NCI-H2029 treated with DMSO at 0.1 percent for 48 hours (cell line): ENCODE measurements around the gene CFAP251.
A peak's percentile ranks its signal among the peaks of the same experiment; 100 is the strongest.

Experiments used
- DNase-seq: peaks from one replicate; lab custom pipeline; 2025; lab: John Stamatoyannopoulos, UW

The CFAP251 gene

GRCh38 chr12:122004633-122005071 lies 86.3 kb downstream of the CFAP251 start:
- no peak for DNase-seq

DNA sequence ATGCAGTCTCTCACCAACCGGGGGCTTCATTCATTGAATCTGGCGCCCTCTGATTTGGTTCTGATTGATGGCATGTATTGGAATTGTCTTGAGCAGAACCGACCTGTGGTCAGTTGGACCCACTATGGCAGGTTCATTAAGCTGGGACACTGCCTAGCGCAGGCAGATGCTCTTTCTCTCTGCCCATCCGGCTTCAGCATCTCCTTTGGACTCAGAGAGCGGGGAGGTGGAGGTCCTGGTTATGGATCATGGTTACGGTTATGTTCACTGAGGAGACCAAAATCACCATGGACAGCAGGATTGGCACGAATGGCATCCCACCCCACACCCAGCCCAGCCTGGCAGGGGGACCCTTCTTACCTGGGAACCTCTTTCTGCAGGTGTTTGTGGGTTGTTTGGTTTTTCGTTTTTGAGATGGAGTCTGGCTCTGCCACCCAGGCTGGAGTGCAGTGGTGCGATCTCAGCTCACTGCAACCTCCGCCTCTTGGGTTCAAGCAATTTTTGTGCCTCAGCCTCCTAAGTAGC lies 86.9 kb downstream of the CFAP251 start:
- DNase-seq = no peak

- no peak for DNase-seq
Measured at GRCh38 chr12:122006186-122006926, 88.0 kb downstream of the CFAP251 start.

- DNase-seq = no peak
Measured at GRCh38 chr12:122009741-122010140, 91.3 kb downstream of the CFAP251 start.

DNA sequence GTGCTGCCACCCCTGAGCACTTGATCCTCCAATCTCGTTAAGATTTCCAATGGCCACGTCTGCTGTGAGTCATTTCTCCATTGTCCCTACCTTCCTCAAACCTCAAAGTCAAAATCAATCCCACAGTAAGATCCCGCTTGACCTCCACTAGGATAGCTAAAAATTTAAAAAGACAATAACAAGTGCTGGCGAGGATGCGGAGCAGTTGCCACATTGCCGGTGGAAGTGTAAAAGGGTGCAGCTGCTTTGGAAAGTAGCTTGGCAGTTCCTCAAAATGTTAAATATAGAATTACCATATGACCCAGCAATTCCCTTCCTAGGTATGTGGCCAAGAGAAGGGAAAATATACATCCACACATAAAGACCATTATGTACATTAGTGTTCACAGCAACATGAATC lies 93.8 kb downstream of the CFAP251 start:
- no peak for DNase-seq

- no peak for DNase-seq
Measured at GRCh38 chr12:122013136-122013535, 94.7 kb downstream of the CFAP251 start.

DNA sequence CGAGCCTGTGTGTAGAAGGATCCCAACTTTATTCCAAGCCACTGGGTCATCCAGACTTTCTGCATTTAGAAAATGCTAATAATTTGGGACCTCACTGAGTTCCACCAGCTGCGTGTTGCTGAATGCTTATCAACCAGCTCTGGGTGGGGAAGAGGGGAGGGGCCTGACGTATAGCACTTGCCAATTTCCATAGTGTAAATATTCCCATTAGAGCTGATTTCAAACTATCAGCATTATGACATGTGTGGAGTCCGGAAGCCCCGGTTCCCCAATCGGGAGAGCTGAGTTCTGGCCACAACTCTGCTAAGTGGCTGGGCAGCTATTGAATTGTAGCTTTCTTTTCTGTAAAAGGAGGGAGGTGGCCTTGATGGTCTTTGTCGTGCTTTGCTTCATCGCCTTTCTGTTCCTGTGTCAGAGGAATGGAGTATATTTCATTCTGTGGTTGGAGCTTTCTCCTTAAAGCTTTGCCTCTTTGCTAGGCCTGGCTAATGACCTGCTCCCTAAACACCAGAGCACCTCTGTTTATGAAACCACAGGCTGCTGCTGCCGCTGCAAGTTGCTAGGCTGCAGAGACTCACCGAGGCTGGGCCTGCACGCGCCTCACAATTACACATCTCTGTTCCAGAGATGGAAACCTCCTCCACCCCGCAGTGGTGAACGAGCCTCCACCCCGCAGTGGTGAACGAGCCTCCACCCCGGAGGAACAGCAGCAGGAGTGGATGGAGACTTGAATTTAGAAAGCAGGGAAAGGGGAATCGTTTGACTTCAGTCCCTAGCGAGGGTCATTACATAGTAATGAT lies 95.6 kb downstream of the CFAP251 start:
- no peak for DNase-seq

DNA sequence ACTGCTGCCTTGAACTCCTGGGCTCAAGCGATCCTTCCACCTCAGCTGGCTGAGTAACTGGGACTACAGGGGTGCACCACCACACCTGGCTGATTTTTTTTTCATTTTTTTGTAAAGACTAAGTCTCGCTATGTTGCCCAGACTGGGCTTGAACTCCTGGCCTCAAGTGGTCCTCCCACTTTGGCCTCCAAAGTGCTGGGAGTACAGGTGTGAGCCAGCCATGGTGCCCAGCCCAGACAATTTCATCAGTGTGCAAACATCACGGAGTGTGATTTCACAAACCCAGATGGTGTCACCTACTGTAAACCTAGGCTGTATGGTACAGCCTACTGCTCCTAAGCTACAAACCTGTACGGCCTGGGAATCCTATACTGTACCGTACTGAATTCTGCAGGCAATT lies 96.4 kb downstream of the CFAP251 start:
- DNase-seq = no peak

GRCh38 chr12:122018457-122018856 lies 100.1 kb downstream of the CFAP251 start:
- DNase-seq = no peak

DNA sequence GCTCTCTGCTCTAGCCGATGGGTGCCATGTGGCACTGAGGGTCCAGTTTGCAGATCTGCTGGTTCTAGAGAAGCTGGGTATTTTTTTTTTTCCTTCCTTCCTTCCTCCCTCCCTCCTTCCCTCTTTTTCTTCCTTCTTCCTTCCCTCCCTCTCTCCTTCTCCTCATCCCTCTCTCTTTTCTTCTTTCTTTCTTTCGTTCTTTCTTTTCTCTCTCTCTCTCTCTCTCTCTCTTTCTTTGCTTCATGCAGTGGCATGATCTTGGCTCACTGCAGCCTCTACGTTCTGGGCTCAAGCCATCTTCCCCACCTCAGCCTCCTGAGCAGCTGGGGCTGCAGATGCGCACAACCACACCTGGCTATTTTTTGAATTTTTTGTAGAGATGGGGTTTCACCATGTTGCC lies 100.5 kb downstream of the CFAP251 start:
- DNase-seq = no peak

GRCh38 chr12:122020795-122021192 lies 102.4 kb downstream of the CFAP251 start:
- no peak for DNase-seq

DNA sequence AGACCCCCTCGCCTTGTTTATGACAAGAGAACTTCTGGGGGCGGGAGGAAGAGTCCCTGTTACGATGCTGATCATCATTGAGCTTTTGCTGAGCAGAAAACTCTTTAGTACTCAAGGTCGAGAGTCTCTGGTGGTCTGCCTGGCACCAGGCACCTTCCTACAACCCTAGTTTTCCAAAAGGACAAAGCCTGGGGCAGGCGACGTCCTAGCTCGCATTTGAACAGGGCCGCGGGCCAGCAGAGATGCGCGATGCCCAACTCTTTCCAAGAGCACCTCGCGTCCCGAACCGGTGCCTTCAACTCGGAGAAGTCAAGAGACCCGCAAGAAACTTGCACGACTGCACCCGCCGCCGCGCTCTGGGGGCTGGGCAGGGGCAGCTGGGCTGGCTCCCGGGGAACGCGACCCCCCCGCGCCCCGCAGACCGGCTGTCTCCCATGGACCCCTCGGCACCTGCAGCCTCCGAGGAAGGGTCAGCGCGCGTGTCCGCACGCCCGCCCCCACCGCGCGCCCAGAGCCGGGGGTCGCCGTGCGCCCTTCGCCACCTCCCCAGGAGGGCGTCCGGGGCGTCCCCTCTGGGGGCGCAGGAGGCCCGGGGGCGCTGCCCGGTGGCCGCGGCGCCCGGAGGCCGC lies 102.9 kb downstream of the CFAP251 start:
- no peak for DNase-seq

GRCh38 chr12:122021822-122022392 lies 103.5 kb downstream of the CFAP251 start, which contains the start of gene BCL7A:
TSS of gene BCL7A (plus strand) at chr12:122021884. CDS start at chr12:122022092, 208 bp downstream.
- no peak for DNase-seq

DNA sequence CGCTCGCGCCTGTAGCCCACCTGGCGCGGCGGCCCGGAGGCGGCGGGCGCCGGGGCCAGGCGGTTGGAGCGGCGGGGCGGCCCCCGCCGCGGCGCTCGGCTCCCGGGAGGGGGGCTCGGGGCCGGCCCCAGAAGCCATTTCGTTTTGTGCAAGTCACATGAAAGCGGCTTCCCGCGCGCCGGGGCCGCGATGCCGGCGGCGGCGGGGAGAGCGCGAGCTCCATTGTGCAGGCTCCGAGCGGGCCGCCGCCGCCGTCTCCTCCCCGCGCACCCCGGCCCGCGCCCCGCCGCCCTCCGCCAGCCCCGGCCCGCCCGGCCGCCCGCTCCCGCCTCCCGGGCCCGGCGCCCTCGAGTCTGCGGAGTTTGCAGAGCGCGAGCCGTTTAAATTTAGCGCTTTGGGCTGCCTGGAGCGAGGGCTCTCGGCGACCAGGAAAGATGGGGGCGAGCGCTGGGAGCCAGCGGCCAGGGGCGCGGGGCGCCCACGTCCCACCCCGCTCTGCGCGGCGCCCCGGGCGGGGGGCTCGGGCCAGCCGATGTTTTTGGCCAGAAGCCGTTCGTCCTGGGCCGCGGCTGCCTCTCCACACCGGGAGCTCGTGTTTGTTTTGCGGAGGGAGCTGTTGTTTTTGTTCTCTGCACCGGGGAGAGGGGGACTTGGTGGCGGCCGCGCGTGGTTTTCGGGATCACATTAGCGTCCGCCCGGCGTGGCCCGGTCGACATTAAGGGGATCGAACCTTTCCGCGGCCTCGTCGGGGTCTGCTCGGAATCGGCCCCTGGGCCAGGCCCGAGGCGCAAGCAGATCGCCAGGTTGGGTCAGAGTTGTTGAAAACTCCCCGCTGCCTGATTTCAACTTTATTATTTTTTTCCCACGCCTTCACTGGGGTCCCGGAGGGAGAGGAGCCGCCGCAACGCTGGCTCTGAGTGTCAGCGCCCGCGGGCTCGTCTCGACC lies 104.3 kb downstream of the CFAP251 start:
- DNase-seq = no peak

DNA sequence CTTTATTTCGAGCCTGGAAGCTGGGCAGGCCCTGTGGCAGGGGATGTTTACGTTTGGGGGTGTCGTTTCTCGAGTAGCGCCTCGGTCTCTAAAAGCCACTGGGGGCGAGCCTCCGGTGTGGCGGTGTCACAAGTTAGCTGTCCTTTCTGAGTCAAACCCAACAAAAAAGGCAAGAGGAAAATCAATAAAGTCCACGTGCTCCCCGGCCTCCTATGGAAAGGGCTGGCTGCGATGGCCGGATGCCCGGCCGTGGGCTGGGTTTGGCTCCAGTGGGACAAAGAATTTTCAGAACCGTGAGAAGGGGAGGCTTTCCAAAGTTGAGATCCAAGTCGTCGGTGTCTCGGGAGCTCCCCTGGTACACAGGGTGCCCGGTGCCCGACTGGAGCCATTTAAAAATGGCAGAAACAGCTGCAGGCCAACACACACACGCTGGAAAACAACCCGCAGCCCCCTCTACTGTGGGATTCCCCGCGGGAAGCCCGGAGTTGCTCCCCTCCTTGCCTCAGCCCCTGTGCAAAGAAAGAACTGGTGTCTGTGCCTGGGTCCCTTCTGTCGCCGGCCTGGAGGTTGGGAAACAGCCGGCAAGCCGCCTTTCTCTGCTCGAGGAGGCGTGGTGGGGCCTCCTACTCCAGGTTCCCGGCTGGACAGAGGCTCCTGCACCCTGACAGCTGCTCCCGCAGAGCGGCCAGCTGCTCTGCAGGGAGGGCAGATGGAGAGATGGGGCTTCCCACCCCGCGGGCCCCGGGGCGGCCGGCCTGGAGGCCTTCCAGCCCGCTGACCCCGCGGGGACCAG lies 105.1 kb downstream of the CFAP251 start:
- DNase-seq = peak; percentile 28

DNA sequence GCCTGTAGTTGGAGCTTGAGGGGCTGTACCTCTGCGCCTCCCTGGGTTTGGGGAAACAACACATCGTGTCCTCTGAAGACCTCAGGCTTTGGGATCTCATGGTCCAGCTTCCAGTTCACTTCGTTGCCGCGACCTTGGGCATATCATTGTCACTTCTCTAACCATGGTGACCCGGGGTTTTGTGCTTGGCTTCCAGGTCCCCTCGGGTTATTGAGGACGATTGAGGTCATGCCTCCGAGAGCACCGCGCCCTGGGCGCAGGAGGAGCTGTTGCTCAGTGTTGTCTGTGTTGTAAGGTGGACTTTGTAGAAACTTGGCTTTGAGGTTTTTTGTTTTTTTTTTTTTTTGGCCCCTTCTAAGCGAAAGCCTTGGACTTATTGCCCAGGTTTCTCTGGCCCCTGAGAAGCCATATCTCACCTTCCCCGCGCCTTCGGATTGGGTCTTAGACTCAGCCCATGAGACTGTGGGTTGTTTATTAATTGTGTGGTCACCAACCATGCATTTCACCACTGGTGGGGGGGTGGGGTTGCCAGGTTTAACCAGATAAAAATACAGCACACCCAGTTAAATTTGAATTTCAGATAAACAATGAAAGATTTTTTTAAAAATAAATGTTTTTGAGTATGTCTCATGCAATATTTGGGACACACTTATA lies 105.9 kb downstream of the CFAP251 start:
- no peak for DNase-seq

DNA sequence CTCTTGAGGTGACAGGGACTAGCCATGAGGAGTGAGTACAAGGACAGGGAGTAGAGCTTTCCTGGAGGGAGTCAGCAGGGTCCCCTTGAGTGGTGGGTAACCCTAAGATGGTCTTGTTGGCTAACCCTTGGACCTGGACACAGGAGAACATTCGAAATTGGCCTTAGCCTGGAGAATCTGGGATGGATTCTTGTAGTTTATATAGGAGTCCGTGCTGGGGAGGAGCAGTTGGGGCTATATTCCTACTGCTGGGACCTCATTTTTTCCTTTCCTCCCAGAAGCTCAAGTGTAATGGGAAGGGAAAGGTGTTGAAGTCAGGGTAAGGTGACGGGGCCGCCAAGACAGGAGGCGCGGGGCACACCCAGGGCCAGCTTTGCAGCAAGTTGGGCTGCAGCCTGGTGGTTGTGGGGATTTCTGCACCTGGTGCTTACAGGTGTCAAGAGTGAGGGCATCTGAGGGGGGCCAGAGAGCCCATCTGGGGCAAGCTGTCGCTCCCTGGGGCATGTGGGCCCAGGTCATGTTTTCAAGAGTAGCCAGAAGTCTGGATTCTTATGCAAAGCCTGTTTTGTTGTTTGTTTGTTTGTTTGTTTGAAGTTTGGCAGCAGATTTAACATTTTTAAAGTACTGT lies 108.4 kb downstream of the CFAP251 start:
- no peak for DNase-seq

GRCh38 chr12:122028165-122028904 lies 109.9 kb downstream of the CFAP251 start:
- DNase-seq = no peak
